ENCODE measurements around the gene CENPP.

The CENPP gene

DNA sequence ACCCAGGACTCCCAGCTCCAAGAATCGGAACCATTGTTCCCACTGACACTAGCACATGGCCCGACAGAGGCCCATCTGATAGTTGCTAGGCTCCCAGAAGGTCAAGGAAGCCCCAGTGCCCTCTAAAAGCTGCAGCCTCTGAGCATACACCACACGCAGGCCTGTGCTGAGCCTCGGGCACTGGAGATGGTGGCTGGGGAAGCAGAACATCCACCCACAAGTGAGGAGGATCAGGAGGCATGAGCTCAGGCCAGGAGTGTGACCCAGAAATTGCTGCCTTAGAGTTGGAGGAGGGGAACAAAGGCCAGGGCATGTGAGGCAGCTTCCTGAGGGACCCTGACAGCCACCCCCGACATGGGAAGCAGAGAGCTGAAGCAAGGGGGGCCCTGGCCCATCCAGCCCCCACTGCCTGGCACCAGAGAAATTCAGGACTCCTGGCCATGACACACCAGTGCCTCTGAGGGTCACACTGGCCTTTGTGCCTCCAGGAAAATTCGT is 322.8 kb downstream of the CENPP start:
- no peak for TF ChIP-seq ZNF274 (IDR thresholded peaks at IDR 0.05; ENCODE audit: low read depth, low read length)
- no peak overlapping the region for H3K4me3 ChIP-seq (ENCODE audit: low read length)

DNA sequence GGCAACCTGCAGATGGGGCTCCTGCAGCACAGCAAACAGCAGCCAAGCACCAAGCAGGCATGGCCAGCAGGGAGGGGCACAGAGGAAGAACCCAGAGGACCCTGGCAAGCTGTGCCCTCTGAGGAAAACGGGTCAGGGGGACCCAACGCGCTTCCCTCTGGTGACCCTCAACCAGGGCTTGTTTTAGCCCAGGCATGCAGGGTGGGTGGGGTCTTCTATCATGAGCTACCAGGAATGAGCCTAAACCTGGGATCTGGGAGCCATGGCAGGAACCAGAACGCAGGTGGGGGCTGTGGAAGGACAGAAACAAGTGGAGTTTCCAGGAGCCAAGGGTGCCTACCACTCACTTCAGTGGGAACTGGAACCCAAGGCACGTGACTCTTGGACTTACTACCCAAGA is 323.3 kb downstream of the CENPP start:
- no peak overlapping the region for H3K4me3 ChIP-seq (ENCODE audit: low read length)
- TF ChIP-seq ZNF274 (IDR thresholded peaks at IDR 0.05; ENCODE audit: low read depth, low read length): no peak

DNA sequence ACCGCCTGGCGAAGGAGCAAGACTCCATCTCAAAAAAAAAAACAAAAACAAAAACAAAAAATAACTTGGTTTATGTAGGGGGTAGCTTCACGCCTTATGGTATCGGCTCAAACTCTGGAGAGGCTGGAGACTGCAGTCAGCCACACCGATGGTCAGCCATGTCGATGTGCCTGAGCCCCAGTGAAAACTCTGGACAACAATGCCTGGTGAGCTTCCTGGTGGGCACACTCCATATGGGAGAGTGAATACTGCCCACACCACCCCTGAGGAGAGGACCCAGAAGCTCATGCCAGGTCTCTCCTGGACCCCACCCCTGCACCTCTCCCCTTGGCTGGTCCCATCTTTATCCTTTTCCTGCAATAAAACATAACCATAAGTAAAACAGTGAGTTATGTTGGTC is 324.5 kb downstream of the CENPP start:
- no peak overlapping the region for H3K4me3 ChIP-seq (ENCODE audit: low read length)
- no peak for TF ChIP-seq ZNF274 (IDR thresholded peaks at IDR 0.05; ENCODE audit: low read depth, low read length)

DNA sequence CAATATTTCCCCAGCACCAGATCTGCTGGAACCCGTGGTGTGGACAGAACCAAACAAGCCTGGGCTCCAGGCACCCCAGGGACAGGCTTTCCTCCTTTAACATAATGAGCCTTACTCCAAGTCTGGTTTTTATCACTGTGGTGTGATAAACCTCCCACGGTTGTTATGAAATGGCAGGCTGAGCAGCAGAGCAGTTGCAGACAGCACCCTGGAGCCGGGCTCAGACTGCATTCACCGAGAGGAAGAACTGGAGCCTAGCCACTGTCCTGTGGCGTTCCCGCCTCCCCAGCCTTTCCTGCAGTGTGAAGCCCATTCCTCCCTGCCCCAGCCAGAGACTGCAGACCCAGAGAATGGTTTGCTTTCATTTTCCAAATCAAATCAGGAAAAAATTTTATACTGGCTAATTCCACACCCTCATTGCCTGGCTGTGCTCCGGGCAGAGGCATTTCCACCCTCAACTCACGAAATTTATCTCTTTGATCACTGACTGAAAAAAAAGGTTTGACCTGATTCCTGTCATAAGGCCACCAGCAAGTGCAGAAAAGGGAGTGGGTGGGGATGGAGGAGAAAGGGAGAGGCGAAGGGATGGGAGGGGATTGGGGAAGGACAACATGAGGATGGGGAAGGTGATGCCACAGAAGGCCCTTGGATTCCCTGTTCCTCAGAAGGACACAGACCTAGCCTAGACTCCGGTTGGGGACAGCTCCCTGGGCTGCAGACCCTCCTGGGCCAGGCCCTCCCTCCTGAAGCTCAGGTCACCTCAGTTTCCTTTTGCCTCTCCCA is 325.3 kb downstream of the CENPP start:
- TF ChIP-seq ZNF274 (IDR thresholded peaks at IDR 0.05; ENCODE audit: low read depth, low read length): no peak
- no peak overlapping the region for H3K4me3 ChIP-seq (ENCODE audit: low read length)

DNA sequence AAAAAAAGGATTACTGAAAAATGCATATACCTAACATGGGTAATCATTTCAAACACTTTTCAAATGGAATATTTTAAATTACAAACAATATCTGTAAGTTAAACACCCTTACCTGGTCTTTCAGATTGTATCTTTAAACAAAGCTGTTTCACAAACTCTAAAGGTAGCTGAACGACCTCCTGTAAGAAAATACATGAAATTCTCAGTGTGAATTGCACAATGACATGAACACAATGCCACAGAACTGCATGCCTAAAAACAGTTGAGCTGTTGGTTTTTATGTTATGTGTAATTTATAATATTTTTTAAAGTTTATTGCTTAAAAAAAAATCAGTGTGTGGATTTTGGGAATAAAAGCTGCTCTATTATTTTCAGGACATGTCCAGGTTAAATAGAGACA is 326.7 kb downstream of the CENPP start:
- no peak for TF ChIP-seq ZNF274 (IDR thresholded peaks at IDR 0.05; ENCODE audit: low read depth, low read length)

DNA sequence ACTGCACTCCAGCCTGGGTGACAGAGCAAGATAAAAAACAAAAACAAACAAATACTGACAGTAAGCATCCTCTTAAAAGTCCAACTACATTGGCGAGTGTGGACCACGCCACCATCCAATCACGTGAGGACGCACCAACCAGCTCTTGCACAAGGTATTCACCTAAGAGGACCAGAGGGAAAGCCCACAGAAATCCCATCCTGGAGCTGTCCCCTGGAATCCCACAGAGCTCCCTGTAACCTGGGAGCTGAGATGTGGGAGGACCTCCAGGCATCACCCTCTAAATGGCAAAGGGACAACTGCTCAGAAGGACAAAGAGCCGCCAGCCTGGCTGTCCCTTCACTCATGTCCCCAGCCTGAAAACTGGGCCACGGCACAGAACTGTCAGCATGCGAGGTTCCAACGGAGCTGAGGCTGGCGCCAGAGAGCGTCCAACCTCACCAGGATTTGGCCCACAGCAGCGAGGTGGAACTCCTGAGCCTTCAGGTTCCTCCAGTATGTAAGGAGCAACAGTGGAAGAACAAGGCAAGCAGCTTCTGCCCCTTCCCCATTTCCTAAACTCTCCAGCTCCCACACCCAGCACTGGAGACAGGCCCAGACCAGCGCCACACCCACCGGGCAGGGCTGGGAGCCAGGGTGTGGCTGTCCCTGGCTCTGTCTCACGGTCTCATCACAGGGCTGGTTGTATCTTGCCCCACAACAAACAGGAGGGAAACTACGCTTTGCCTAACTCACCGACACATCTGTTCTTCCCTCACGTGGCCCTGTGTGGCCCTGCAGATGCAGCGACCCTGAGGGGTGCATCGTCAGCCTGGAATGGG is 328.9 kb downstream of the CENPP start:
- H3K4me3 ChIP-seq (ENCODE audit: low read length): no peak overlapping the region
- no peak for TF ChIP-seq ZNF274 (IDR thresholded peaks at IDR 0.05; ENCODE audit: low read depth, low read length)

More for the DNA sequence above, 326.7 kb downstream of the CENPP start:
- no peak overlapping the region for H3K4me3 ChIP-seq (ENCODE audit: low read length)

DNA sequence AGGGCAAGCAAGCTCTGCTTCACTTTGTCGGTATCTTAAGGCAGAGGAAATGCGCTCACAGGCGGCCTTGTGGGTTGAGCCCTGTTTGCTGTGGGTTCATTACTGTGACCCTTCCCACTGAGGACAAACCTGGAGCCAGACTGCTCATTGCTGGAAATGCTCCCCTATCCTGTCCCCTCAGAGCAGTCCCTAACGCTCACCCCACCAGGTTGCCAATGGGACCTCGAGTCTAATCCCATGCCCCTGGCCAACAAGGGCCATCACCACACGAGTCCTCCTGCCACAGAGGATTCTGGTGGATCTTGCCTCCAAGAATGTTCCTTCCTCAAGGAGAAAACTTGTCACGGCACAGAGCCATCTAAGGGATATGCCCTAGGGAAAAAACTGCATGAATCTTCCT is 329.6 kb downstream of the CENPP start:
- no peak overlapping the region for H3K4me3 ChIP-seq (ENCODE audit: low read length)
- TF ChIP-seq ZNF274 (IDR thresholded peaks at IDR 0.05; ENCODE audit: low read depth, low read length): no peak

DNA sequence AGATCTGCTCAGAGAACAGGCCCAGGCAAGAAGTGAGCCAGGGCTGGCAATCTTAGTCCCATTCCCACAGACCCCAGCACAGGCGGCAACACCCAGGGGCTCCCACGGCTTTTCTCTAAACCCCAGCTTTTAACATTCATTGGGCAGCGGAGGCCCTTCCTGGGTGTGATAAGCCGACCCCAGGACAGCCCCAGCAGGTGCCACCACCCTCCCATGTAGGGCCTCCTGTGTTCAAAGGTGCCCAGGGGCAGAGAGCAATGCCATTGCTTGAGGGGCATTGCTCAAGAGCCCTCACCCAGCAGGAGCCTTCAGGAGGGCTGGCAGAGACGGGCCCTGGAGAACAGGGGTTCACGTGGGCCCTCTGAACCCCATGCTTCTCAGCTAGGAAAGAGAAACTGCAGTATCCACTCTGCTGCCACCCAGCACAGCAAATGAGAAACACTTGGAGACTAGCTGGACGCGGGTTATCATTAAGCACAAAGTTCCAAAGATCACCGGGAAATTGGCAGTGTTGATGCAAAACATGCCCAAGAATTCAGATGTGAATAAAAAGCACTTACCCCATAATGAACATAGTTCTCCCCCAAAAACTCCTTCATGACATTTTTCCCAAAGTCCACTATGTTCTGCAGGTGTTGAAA is 330.3 kb downstream of the CENPP start:
- no peak overlapping the region for H3K4me3 ChIP-seq (ENCODE audit: low read length)
- TF ChIP-seq ZNF274 (IDR thresholded peaks at IDR 0.05; ENCODE audit: low read depth, low read length): no peak

DNA sequence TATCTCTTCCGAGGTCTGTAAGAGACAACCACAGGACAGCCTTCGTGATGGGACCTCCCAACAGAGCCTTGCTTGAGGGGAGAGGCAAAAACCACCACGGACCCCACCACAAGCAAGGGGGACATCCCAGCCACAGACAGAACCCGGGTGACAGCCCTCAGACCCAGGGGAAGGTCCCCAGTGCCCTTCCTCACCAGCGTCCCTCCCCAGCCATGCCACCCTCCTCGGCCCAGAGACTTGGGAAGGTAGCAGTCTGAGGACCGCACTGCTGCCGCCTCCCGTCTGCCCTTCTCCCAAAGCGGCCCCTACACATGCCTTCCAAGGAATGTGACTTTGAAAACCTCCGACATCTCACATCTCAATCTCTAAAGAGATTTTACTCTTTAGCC is 330.8 kb downstream of the CENPP start:
- no peak overlapping the region for H3K4me3 ChIP-seq (ENCODE audit: low read length)
- TF ChIP-seq ZNF274 (IDR thresholded peaks at IDR 0.05; ENCODE audit: low read depth, low read length): no peak

DNA sequence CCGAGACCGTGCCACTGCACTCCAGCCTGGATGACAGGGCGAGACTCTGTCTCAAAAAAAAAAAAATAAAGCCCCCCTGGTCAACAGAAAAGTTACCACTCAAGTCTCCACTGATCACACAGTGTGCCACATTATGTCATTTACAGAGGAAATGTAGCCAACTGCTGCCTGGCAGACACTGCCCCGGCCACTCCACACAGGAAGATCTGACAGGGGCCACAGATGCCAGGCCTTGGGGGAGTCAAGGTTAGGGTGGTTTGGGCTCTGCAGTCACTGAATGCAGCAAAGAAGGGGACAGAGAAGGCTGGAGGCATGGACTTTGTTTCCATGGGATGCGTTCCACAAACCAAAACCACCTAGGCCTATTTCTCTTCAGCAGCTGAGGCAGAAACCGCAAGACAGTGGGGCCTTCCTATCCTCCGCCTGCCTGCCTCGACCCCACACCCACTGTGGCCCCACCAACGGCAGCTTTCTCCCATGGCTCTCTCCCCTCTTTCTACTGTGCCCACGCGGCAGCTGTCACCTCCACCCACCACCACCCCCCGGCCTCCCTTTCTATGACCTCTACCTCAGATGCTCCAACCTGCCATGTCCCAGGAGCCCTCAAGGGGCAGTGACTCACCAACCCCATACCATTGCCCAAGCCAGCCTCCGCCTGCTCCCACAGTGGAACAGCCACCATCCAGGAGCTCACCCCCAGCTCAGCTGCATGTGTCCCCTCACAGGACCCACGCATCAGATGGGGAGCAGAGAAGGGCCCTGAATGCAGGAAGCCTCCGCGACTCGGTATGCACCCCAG is 331.7 kb downstream of the CENPP start:
- H3K4me3 ChIP-seq (ENCODE audit: low read length): no peak overlapping the region
- no peak for TF ChIP-seq ZNF274 (IDR thresholded peaks at IDR 0.05; ENCODE audit: low read depth, low read length)

DNA sequence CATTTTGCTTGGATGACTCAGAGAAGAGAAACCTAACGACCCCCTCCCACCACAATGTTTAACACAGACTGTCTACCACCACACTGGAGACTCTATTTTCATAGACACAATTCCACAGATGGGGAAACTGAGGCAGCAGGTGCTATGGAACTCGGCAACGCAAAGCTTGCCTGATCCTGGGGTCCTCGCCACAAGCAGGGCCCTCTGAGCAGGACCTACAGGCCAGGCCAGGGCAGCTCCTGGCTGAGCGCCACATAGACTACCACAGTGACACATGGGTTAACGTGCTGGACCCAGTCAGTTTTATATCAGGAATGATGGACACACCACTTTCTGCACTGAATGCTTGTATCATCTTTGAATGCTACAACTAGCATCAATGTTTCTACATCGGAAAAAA is 332.4 kb downstream of the CENPP start:
- no peak for TF ChIP-seq ZNF274 (IDR thresholded peaks at IDR 0.05; ENCODE audit: low read depth, low read length)
- H3K4me3 ChIP-seq (ENCODE audit: low read length): no peak overlapping the region

DNA sequence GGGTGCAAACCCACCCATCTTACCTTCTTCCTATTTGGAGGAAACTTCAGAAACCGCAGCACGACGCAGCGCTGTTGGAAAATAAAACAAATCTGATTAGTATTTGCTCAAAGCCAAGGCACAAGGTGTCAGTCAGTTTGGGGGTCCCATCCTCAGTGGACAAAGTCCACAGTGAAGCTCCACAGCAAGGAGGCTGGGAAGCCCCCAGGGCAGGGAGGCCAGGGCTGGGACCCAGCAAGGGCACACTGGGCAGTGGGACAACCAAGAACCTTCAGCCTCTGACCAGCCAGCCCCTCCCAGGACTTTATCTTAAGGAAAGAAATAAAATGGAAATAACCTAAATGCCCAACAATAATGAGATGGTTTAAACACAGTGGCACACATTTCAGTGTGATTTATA is 332.9 kb downstream of the CENPP start:
- no peak for TF ChIP-seq ZNF274 (IDR thresholded peaks at IDR 0.05; ENCODE audit: low read depth, low read length)
- no peak overlapping the region for H3K4me3 ChIP-seq (ENCODE audit: low read length)

DNA sequence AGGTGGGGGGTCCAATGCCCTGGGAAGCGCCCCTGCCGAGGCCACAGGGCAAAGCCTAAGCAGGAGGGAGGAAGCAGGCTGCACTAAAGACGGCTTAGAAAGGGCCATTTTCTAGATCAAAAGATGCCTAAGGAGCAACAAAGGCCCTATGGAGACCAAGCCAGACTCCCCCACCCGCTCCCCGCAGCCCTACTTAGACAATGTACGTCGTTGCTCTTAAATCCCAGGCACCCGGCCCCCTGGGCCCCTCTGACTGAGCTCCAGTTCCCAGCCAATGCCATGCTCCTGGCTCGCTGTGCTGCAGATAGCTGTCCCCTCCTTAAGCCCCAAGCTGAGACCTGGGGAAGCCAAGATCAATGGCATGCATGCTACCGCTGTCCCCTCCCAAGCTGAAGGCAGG is 333.8 kb downstream of the CENPP start:
- no peak for TF ChIP-seq ZNF274 (IDR thresholded peaks at IDR 0.05; ENCODE audit: low read depth, low read length)
- H3K4me3 ChIP-seq (ENCODE audit: low read length): no peak overlapping the region

DNA sequence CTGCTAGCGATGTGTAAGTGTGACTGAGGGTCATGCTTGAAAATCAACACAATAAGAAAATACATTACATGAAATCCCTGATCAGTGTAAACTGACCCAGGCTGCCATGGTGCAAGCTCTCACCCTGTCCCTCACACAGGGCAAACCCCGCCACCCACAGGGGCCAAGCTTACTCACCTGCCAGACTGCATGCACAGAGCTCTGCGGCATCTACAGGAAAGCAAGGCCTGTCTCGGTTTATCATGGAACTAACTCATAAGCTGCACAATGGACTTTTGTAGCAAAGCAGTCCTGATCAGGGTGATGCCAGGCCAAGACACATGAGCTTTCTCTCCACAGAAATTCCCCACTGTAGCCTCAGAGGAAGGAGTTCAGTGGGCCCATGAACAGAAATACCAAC is 334.5 kb downstream of the CENPP start:
- TF ChIP-seq ZNF274 (IDR thresholded peaks at IDR 0.05; ENCODE audit: low read depth, low read length): no peak
- H3K4me3 ChIP-seq (ENCODE audit: low read length): no peak overlapping the region
